Measurements from ENCODE around the gene DNAH9.

DNAH9 gene

GRCh38 chr17:11853321-11854151, 255.3 kb downstream of the DNAH9 start:
- DNase-seq: no peak

- no peak for DNase-seq
Measured at GRCh38 chr17:11855306-11855705, 257.0 kb downstream of the DNAH9 start.

GRCh38 chr17:11857006-11857405, 258.7 kb downstream of the DNAH9 start:
- no peak for DNase-seq

GRCh38 chr17:11869680-11870394, 271.6 kb downstream of the DNAH9 start:
- DNase-seq: no peak

GRCh38 chr17:11871773-11872172, 273.5 kb downstream of the DNAH9 start:
- DNase-seq: no peak

- no peak for DNase-seq
Measured at GRCh38 chr17:11874756-11875155, 276.5 kb downstream of the DNAH9 start.

- no peak for DNase-seq
Measured at GRCh38 chr17:11880714-11881113, 282.4 kb downstream of the DNAH9 start.

GRCh38 chr17:11882716-11883115, 284.4 kb downstream of the DNAH9 start:
- no peak for DNase-seq

GRCh38 chr17:11885051-11885450, 286.8 kb downstream of the DNAH9 start:
- DNase-seq: no peak

- no peak for DNase-seq
Measured at GRCh38 chr17:11889266-11889665, 291.0 kb downstream of the DNAH9 start.

- DNase-seq: no peak
Measured at GRCh38 chr17:11893862-11894261, 295.6 kb downstream of the DNAH9 start.

GRCh38 chr17:11896199-11896598, 297.9 kb downstream of the DNAH9 start:
- DNase-seq: no peak

GRCh38 chr17:11898526-11899235, 300.4 kb downstream of the DNAH9 start:
- DNase-seq: no peak

- no peak for DNase-seq
Measured at GRCh38 chr17:11899537-11899942, 301.3 kb downstream of the DNAH9 start.

GRCh38 chr17:11900041-11900476, 301.8 kb downstream of the DNAH9 start:
- DNase-seq: no peak

- DNase-seq: no peak
Measured at GRCh38 chr17:11900655-11901054, 302.4 kb downstream of the DNAH9 start.

GRCh38 chr17:11901931-11902330, 303.7 kb downstream of the DNAH9 start:
- DNase-seq: no peak

- DNase-seq: no peak
Measured at GRCh38 chr17:11908711-11909146, 310.5 kb downstream of the DNAH9 start.

GRCh38 chr17:11909348-11909747, 311.1 kb downstream of the DNAH9 start:
- no peak for DNase-seq

- no peak for DNase-seq
Measured at GRCh38 chr17:11916091-11916490, 317.8 kb downstream of the DNAH9 start.

- DNase-seq: no peak
Measured at GRCh38 chr17:11917415-11917814, 319.1 kb downstream of the DNAH9 start.

GRCh38 chr17:11921296-11921695, 323.0 kb downstream of the DNAH9 start:
- no peak for DNase-seq

GRCh38 chr17:11922638-11923037, 324.4 kb downstream of the DNAH9 start:
- no peak for DNase-seq

- no peak for DNase-seq
Measured at GRCh38 chr17:11924076-11924475, 325.8 kb downstream of the DNAH9 start.
